Body of pancreas (tissue), 4 donors: ENCODE data around the gene CCDC27. TPM values are rescaled to one million over a fixed set of nuclear protein-coding genes. Genes with fewer than 3 reads are reported as not detected.

Source experiments
- ATAC-seq: fragments of 150-250 bp; one replicate; pipeline ENCODE4 v1.9.1; 2016
- DNase-seq, 4 donors: peaks; one replicate each; pipeline ENCODE4 v3.0.0-alpha.2; 2019
- H3K27ac ChIP-seq, 4 donors: fragments of 200-600 bp; sonication (generic); 1 replicate in 3 of 4; 2 replicates in 1 of 4; pipeline versions ENCODE4 v1.5.1 to v1.6.1; 2016 to 2019; ENCODE audit warnings: mild to moderate bottlenecking in 1 of 4, mixed read lengths in 1 of 4, moderate library complexity in 1 of 4
- H3K27me3 ChIP-seq, 2 donors: fragments of 200-600 bp; sonication (generic); one replicate each; pipeline ENCODE4 v1.6.0; 2016; ENCODE audit warnings: mild to moderate bottlenecking in 1 of 2
- H3K36me3 ChIP-seq, 2 donors: fragments of 200-600 bp; sonication (generic); replicated peaks in 1 of 2; 2 replicates each; pipeline ENCODE4 v1.5.1; 2016; ENCODE audit warnings: low read depth in 2 of 2; ENCODE audit not compliant: insufficient read depth in 1 of 2
- H3K4me1 ChIP-seq: fragments of 200-600 bp; sonication (generic); one replicate; pipeline ENCODE4 v1.6.0; 2016
- H3K4me3 ChIP-seq, 2 donors: fragments of 200-600 bp; sonication (generic); 1 replicate in 1 of 2; 2 replicates in 1 of 2; pipeline ENCODE4 v1.5.1; 2016 to 2019
- H3K9me3 ChIP-seq, 3 donors: fragments of 200-600 bp; sonication (generic); 1 replicate in 2 of 3; 2 replicates in 1 of 3; pipeline ENCODE4 v1.5.1; 2016
- POLR2A ChIP-seq, 3 donors: fragments of 450-650 bp; IDR thresholded peaks; one replicate each; pipeline ENCODE4 v1.6.1; 2016; ENCODE audit warnings: antibody characterized with exemption in 3 of 3, mild to moderate bottlenecking in 2 of 3
- WGBS, 2 donors: methylation state at CpG; one replicate each; pipeline ENCODE4 v1.1.5; 2017; 5-methylcytosine and 5-hydroxymethylcytosine counted together
- intact Hi-C: fragments of 100-400 bp; cut with DNase I; formaldehyde crosslinking; loops from one replicate; pipeline ENCODE4 v1.15.1; 2023
- total RNA-seq, 2 donors: library from RNA; depleted of rRNA; stranded (reverse); fragments of >200 nt; gene quantifications; one replicate each; pipeline ENCODE4 v1.1.0, GENCODE V29; 2016
- TF ChIP-seq, protein P1 (sequence below), 7 experiments: fragments of 450-650 bp in 4 of 7; fragments of 200-600 bp in 3 of 7; sonication (generic) in 3 of 7; IDR thresholded peaks; one replicate each; pipeline ENCODE4 v1.5.1; 2016 to 2019; ENCODE audit warnings: antibody characterized with exemption in 7 of 7

CCDC27 gene
- total RNA-seq, 2 donors from 2014 or later = not detected

DNA sequence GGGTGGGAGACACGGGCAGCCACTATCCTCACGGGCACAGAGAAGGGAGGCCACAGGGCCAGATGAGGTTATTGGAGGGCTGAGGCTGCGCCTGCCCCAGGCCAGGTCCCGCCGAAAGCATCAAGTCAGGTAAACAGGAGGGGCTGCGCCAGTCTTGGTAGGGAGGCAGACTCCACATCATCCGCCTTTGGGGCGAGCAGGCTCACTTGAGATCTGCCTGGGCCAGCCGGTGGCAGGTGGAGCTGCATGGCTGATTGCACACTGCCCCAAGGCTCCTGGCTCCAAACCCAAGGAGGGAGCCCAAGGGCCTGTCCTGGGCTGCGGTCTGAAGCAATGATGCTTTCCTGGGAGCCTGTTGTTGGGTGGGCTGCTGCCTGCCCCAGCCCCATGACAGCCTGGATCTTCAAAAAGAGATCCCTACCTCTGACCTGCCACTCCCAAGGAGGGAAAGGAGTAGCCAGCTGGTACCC, 24.9 kb downstream of the CCDC27 start:
- Histone ChIP-seq H3K4me1 (peaks cover 40% of the 10 kb centered on the region), H3K4me3 (no peak overlapping the region), H3K36me3 (peaks cover 6 to 24% of the 10 kb centered on the region in 2 donors), H3K9me3 (no peaks in the 10 kb centered on the region), H3K27ac (no peak overlapping the region), H3K27me3 (no peaks in the 10 kb centered on the region)
- ATAC-seq (no peak), DNase-seq (no peak)
- intact Hi-C loops = no loop called here
- no peak for TF ChIP-seq POLR2A (IDR thresholded peaks at IDR 0.05)
- TF ChIP-seq, protein P1, sequence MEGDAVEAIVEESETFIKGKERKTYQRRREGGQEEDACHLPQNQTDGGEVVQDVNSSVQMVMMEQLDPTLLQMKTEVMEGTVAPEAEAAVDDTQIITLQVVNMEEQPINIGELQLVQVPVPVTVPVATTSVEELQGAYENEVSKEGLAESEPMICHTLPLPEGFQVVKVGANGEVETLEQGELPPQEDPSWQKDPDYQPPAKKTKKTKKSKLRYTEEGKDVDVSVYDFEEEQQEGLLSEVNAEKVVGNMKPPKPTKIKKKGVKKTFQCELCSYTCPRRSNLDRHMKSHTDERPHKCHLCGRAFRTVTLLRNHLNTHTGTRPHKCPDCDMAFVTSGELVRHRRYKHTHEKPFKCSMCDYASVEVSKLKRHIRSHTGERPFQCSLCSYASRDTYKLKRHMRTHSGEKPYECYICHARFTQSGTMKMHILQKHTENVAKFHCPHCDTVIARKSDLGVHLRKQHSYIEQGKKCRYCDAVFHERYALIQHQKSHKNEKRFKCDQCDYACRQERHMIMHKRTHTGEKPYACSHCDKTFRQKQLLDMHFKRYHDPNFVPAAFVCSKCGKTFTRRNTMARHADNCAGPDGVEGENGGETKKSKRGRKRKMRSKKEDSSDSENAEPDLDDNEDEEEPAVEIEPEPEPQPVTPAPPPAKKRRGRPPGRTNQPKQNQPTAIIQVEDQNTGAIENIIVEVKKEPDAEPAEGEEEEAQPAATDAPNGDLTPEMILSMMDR (IDR thresholded peaks at IDR 0.05) = no peak
- 68% methylated on average over 7 of the region's 10 CpGs; no CpG with 5 or more reads in 1 of the 2 donors for WGBS, 2 donors

DNA sequence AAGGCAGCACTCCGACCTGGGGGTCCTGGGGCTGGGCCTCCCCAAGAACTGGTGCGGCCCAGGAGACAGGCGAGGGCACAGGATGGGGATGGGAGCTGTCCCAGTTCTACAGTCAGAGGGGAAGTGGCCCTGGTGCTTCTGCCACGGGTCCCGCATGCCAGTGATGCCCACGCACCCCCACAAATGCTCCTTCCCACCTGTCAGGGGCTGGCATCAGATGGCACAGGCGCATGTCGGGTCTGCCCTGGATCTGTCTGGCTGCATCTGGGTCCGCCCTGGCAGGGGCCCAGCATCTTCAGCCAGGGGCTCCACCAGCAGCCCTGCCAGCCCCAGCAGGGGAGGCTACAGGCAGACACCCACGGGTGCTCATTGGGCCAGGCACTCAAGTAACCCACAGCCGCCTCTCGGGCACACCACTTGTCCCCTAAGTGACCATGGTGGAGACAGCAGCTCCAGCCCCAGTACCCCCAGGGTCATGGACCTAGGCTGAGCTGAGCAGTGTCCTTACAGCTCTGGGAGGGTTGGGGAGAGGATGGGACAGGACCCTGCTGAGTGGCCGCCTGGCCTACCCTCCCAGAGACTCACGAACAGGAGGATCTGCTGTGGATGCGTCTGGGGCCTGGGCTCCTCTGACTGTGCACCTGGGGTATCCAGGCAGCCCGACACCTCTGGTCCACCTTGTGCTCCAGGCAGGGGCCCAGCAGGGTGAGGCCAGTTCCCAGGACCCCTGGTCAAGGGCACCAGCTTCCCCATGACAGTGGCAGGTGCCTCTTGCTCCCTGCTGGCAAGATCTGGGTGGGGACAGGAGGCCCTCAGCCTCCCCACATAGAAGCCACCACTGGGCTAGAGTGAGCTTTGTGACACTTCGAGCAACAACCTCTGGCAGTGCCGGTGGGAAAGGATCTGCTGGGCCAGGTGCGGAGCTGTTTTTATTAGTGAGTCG, 25.7 kb downstream of the CCDC27 start:
- intact Hi-C loops = no loop called here
- no peaks in the 10 kb centered on the region for H3K27me3 ChIP-seq
- WGBS, 2 donors = 24 to 72% methylated on average over 3 to 16 of the region's 20 CpGs
- H3K4me1 ChIP-seq = peaks cover 39% of the 10 kb centered on the region
- no peaks in the 10 kb centered on the region for H3K9me3 ChIP-seq
- DNase-seq (peak in 1 of 4 donors; percentile 45), ATAC-seq (no peak)
- no peak overlapping the region for H3K27ac ChIP-seq
- H3K36me3 ChIP-seq = peaks cover 9 to 31% of the 10 kb centered on the region in 2 donors
- H3K4me3 ChIP-seq = no peak overlapping the region
- TF ChIP-seq POLR2A (IDR thresholded peaks at IDR 0.05) = no peak
- TF ChIP-seq, protein P1 (IDR thresholded peaks at IDR 0.05) = no peak

GRCh38 chr1:3778590-3779264, 26.5 kb downstream of the CCDC27 start:
- ATAC-seq = no peak
- intact Hi-C loops = no loop called here
- WGBS, 2 donors = 73 to 76% methylated on average over 6 to 14 of the region's 14 CpGs
- Histone ChIP-seq H3K27ac (no peak overlapping the region), H3K36me3 (peaks cover 9 to 34% of the 10 kb centered on the region in 2 donors), H3K4me1 (peaks cover 31% of the 10 kb centered on the region), H3K4me3 (no peak overlapping the region), H3K27me3 (no peaks in the 10 kb centered on the region), H3K9me3 (no peaks in the 10 kb centered on the region)
- no peak for DNase-seq
- TF ChIP-seq POLR2A (IDR thresholded peaks at IDR 0.05) = no peak
- TF ChIP-seq, protein P1 (IDR thresholded peaks at IDR 0.05) = no peak

DNA sequence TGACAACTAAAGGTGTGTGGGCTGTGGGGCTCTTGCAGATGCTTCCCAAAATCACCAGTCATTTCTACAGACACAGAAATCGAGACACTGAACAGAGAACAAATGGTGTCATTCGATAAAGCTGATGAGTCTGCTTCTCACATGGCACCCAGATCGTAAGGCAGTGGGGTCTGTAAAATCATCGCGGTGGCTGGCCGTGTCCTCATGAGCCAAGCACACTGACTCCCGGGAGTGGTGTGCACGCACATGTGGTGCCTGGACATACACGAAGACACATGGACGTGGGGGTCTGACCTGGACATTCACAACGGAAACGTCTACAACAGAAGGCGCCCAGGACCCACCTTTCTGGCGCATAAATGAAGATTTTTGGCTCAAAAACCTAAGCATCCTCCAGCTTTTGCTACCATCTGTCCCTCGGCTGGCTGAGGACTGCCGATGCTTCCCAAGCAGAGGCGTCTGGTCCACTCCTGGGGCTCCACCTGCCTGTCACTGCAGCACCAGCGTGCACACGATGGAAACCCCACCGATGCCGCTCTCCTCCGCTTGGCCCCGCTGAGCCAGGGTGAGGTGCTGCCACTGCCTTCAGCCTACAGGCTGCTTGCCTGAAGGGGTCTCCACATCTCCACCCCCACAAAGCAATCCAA, 27.1 kb downstream of the CCDC27 start:
- ATAC-seq = no peak
- intact Hi-C loops = no loop called here
- Histone ChIP-seq H3K4me1 (peaks cover 25% of the 10 kb centered on the region), H3K27me3 (no peaks in the 10 kb centered on the region), H3K9me3 (no peaks in the 10 kb centered on the region), H3K36me3 (peaks cover 14 to 39% of the 10 kb centered on the region in 2 donors), H3K4me3 (no peak overlapping the region), H3K27ac (no peak overlapping the region)
- TF ChIP-seq POLR2A (IDR thresholded peaks at IDR 0.05) = no peak
- TF ChIP-seq, protein P1 (IDR thresholded peaks at IDR 0.05) = no peak
- 90 to 91% methylated on average over 17 to 23 of the region's 23 CpGs for WGBS, 2 donors
- DNase-seq = no peak
